ENCODE data around the gene NRXN3. TPM values are rescaled to one million over a fixed set of nuclear protein-coding genes. Genes with fewer than 3 reads are reported as not detected.

The NRXN3 gene
- total RNA-seq, 2 experiments from 2014 or later, result not detected

- ChIA-PET POLR2A (no interaction called here), CTCF (no interaction called here)
- Mint-ChIP-seq H3K36me3 (no peaks in the 10 kb centered on the region), H3K4me3 (no peak overlapping the region), H3K27ac (no peak overlapping the region), H3K27me3 (no peaks in the 10 kb centered on the region), H3K4me1 (ENCODE audit: low read depth) (no peaks in the 10 kb centered on the region), H3K9me3 (no peaks in the 10 kb centered on the region)
- intact Hi-C loops (cut with micrococcal nuclease), result no loop called here
- DNase-seq, result no peak
Observed at GRCh38 chr14:79704041-79704807, 1534.1 kb downstream of the NRXN3 start.

GRCh38 chr14:79705126-79705894 is 1535.1 kb downstream of the NRXN3 start:
- H3K36me3 Mint-ChIP-seq, result no peaks in the 10 kb centered on the region
- no peak for DNase-seq
- H3K4me3 Mint-ChIP-seq, result no peak overlapping the region
- no peak overlapping the region for H3K27ac Mint-ChIP-seq
- intact Hi-C loops (cut with micrococcal nuclease), result no loop called here
- no peaks in the 10 kb centered on the region for H3K9me3 Mint-ChIP-seq
- no peaks in the 10 kb centered on the region for H3K27me3 Mint-ChIP-seq
- ChIA-PET CTCF (no interaction called here), POLR2A (interaction anchor here (0.6 kb wide), 1 partner anchor 1464 kb away, joined by 3 read pairs; no protein-coding TSS in a partner anchor)
- no peaks in the 10 kb centered on the region for H3K4me1 Mint-ChIP-seq (ENCODE audit: low read depth)

- Mint-ChIP-seq H3K27me3 (no peaks in the 10 kb centered on the region), H3K4me3 (no peak overlapping the region), H3K4me1 (ENCODE audit: low read depth) (no peaks in the 10 kb centered on the region), H3K27ac (no peak overlapping the region), H3K36me3 (no peaks in the 10 kb centered on the region), H3K9me3 (no peaks in the 10 kb centered on the region)
- ChIA-PET CTCF (no interaction called here), POLR2A (no interaction called here)
- no peak for DNase-seq
- intact Hi-C loops (cut with micrococcal nuclease), result no loop called here
Observed at GRCh38 chr14:79706382-79706781, 1536.2 kb downstream of the NRXN3 start.

GRCh38 chr14:79708426-79709388 is 1538.5 kb downstream of the NRXN3 start:
- Mint-ChIP-seq H3K4me3 (no peak overlapping the region), H3K4me1 (ENCODE audit: low read depth) (no peaks in the 10 kb centered on the region), H3K27me3 (no peaks in the 10 kb centered on the region), H3K36me3 (no peaks in the 10 kb centered on the region), H3K27ac (no peak overlapping the region), H3K9me3 (peaks cover 2% of the 10 kb centered on the region)
- POLR2A ChIA-PET, result no interaction called here
- intact Hi-C loops (cut with micrococcal nuclease), result no loop called here
- CTCF ChIA-PET, result no interaction called here
- DNase-seq, result no peak

- Mint-ChIP-seq H3K4me3 (no peak overlapping the region), H3K27me3 (no peaks in the 10 kb centered on the region), H3K9me3 (peaks cover 2% of the 10 kb centered on the region), H3K36me3 (no peaks in the 10 kb centered on the region), H3K27ac (no peak overlapping the region), H3K4me1 (ENCODE audit: low read depth) (no peaks in the 10 kb centered on the region)
- POLR2A ChIA-PET, result no interaction called here
- CTCF ChIA-PET, result no interaction called here
- intact Hi-C loops (cut with micrococcal nuclease), result no loop called here
- DNase-seq, result no peak
Observed at GRCh38 chr14:79709573-79709972, 1539.4 kb downstream of the NRXN3 start.

GRCh38 chr14:79712302-79712950 is 1542.3 kb downstream of the NRXN3 start:
- no peak overlapping the region for H3K27ac Mint-ChIP-seq
- H3K4me1 Mint-ChIP-seq (ENCODE audit: low read depth), result no peaks in the 10 kb centered on the region
- H3K4me3 Mint-ChIP-seq, result no peak overlapping the region
- peaks cover 2% of the 10 kb centered on the region for H3K9me3 Mint-ChIP-seq
- intact Hi-C loops (cut with micrococcal nuclease), result no loop called here
- H3K27me3 Mint-ChIP-seq, result no peaks in the 10 kb centered on the region
- DNase-seq, result no peak
- H3K36me3 Mint-ChIP-seq, result no peaks in the 10 kb centered on the region
- CTCF ChIA-PET, result no interaction called here
- POLR2A ChIA-PET, result no interaction called here

GRCh38 chr14:79721399-79722084 is 1551.4 kb downstream of the NRXN3 start:
- no peak for DNase-seq
- ChIA-PET CTCF (no interaction called here), POLR2A (no interaction called here)
- no peaks in the 10 kb centered on the region for H3K9me3 Mint-ChIP-seq
- H3K4me1 Mint-ChIP-seq (ENCODE audit: low read depth), result no peaks in the 10 kb centered on the region
- H3K27me3 Mint-ChIP-seq, result no peaks in the 10 kb centered on the region
- H3K36me3 Mint-ChIP-seq, result no peaks in the 10 kb centered on the region
- no peak overlapping the region for H3K4me3 Mint-ChIP-seq
- intact Hi-C loops (cut with micrococcal nuclease), result no loop called here
- no peak overlapping the region for H3K27ac Mint-ChIP-seq

GRCh38 chr14:79724934-79725717 is 1555.0 kb downstream of the NRXN3 start:
- CTCF ChIA-PET, result interaction anchor here (0.6 kb wide), 1 partner anchor 1501 kb away, joined by 3 read pairs; no protein-coding TSS in a partner anchor
- Mint-ChIP-seq H3K9me3 (no peaks in the 10 kb centered on the region), H3K36me3 (no peaks in the 10 kb centered on the region), H3K27ac (no peak overlapping the region), H3K4me1 (ENCODE audit: low read depth) (no peaks in the 10 kb centered on the region), H3K27me3 (no peaks in the 10 kb centered on the region), H3K4me3 (no peak overlapping the region)
- intact Hi-C loops (cut with micrococcal nuclease), result no loop called here
- POLR2A ChIA-PET, result interaction anchor here (0.6 kb wide), 1 partner anchor 977 kb away, joined by 3 read pairs; no protein-coding TSS in a partner anchor
- DNase-seq, result no peak

GRCh38 chr14:79727900-79728299 is 1557.7 kb downstream of the NRXN3 start:
- Mint-ChIP-seq H3K27me3 (no peaks in the 10 kb centered on the region), H3K9me3 (no peaks in the 10 kb centered on the region), H3K4me3 (no peak overlapping the region), H3K36me3 (no peaks in the 10 kb centered on the region), H3K4me1 (ENCODE audit: low read depth) (no peaks in the 10 kb centered on the region), H3K27ac (no peak overlapping the region)
- POLR2A ChIA-PET, result no interaction called here
- no peak for DNase-seq
- CTCF ChIA-PET, result no interaction called here
- intact Hi-C loops (cut with micrococcal nuclease), result no loop called here

GRCh38 chr14:79728331-79728730 is 1558.2 kb downstream of the NRXN3 start:
- no peak for DNase-seq
- Mint-ChIP-seq H3K9me3 (no peaks in the 10 kb centered on the region), H3K27me3 (no peaks in the 10 kb centered on the region), H3K4me1 (ENCODE audit: low read depth) (no peaks in the 10 kb centered on the region), H3K27ac (no peak overlapping the region), H3K36me3 (no peaks in the 10 kb centered on the region), H3K4me3 (no peak overlapping the region)
- intact Hi-C loops (cut with micrococcal nuclease), result no loop called here
- ChIA-PET CTCF (no interaction called here), POLR2A (no interaction called here)

GRCh38 chr14:79729731-79730130 is 1559.6 kb downstream of the NRXN3 start:
- intact Hi-C loops (cut with micrococcal nuclease), result no loop called here
- POLR2A ChIA-PET, result no interaction called here
- CTCF ChIA-PET, result no interaction called here
- no peaks in the 10 kb centered on the region for H3K27me3 Mint-ChIP-seq
- no peaks in the 10 kb centered on the region for H3K9me3 Mint-ChIP-seq
- H3K4me1 Mint-ChIP-seq (ENCODE audit: low read depth), result no peaks in the 10 kb centered on the region
- H3K36me3 Mint-ChIP-seq, result no peaks in the 10 kb centered on the region
- no peak for DNase-seq
- H3K27ac Mint-ChIP-seq, result no peak overlapping the region
- H3K4me3 Mint-ChIP-seq, result no peak overlapping the region

All from activated CD4-positive, alpha-beta memory T cell treated with anti-CD3 and anti-CD28 coated beads for 36 hours (primary cell).